Mesodermal cell (in vitro differentiated cells): ENCODE data around the gene RNASE9.

ENCODE experiments used
- H3K27ac ChIP-seq: 2 replicates; pipeline ENCODE4 v1.7.0; 2013; ENCODE audit warnings: mild to moderate bottlenecking, low read depth, low read length, moderate library complexity; ENCODE audit not compliant: severe bottlenecking
- H3K36me3 ChIP-seq: 2 replicates; pipeline ENCODE4 v1.7.1; 2013; ENCODE audit warnings: mild to moderate bottlenecking, low read length, moderate library complexity; ENCODE audit not compliant: control insufficient read depth, insufficient read depth
- H3K4me1 ChIP-seq: one replicate; pipeline ENCODE4 v1.7.1; 2013; ENCODE audit warnings: mild to moderate bottlenecking, low read length; ENCODE audit not compliant: insufficient read depth, control insufficient read depth, poor library complexity, severe bottlenecking
- H3K4me3 ChIP-seq: 2 replicates; pipeline ENCODE4 v1.7.0; 2013; ENCODE audit warnings: low read length, control low read depth, mild to moderate bottlenecking; ENCODE audit not compliant: insufficient read depth, poor library complexity, severe bottlenecking; ENCODE audit errors: extremely low read depth
- H3K9me3 ChIP-seq: 2 replicates; pipeline ENCODE4 v1.7.1; 2013; ENCODE audit warnings: mild to moderate bottlenecking, low read length, moderate library complexity; ENCODE audit not compliant: control insufficient read depth
- WGBS, 2 experiments: methylation state at CpG; one replicate each; pipeline ENCODE4 v1.1.5; 2013; ENCODE audit warnings: missing lambda C conversion rate in 2 of 2; ENCODE audit not compliant: insufficient coverage in 2 of 2; 5-methylcytosine and 5-hydroxymethylcytosine counted together

The RNASE9 gene

DNA sequence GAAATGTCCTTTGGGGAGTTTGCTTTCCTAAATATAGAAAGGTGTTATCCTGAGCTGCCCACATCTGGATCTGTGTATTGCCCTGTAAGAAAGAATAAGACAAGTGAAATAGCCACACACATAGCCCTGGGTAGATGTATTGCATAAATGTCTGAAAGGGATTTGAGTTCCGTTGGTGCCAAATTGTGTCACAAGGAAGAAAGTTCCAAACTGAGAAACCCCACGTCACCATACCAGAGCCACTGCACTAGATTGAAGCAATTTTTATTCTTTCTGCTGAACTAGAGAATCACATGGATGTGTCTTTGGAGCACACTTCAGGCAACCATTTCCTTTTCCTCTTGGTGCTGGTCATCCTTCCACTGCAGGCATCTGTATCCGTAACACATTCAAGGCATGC, 5.0 kb downstream of the RNASE9 start:
- H3K36me3 ChIP-seq, result no peaks in the 10 kb centered on the region
- H3K4me1 ChIP-seq, result no peaks in the 10 kb centered on the region
- WGBS, 2 experiments, result 100% methylated on average over 2 of the region's 3 CpGs; no CpG with 5 or more reads in 1 of the 2 experiments
- H3K4me3 ChIP-seq, result no peak overlapping the region
- H3K27ac ChIP-seq, result no peak overlapping the region
- H3K9me3 ChIP-seq, result no peaks in the 10 kb centered on the region

- H3K36me3 ChIP-seq, result no peaks in the 10 kb centered on the region
- H3K4me3 ChIP-seq, result no peak overlapping the region
- no peaks in the 10 kb centered on the region for H3K9me3 ChIP-seq
- no peak overlapping the region for H3K27ac ChIP-seq
- H3K4me1 ChIP-seq, result no peaks in the 10 kb centered on the region
These were observed 7.8 kb downstream of the RNASE9 start for GRCh38 chr14:20553024-20553423.

DNA sequence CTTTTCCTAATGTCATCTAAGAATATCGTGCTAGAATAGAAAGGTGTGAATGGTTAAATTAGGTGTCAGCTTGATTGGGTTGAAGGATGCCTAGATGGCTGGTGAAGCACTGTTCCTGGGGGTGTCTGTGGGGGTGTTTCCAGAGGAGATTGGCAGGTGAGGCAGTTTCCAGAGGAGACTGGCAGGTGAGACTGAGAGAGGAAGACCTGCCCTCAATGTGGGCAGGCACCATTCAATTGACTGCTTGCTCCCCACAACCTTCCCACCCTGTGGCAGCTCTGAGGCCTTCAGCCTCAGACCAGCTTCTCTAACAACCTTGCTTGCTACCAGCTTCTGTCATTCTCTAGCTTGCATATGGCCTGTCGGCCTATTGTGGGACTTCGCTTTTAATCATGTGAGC, 9.2 kb downstream of the RNASE9 start:
- 83 to 90% methylated on average over 2 to 3 of the region's 3 CpGs for WGBS, 2 experiments

GRCh38 chr14:20550926-20551325, 9.9 kb downstream of the RNASE9 start:
- Histone ChIP-seq H3K4me1 (no peaks in the 10 kb centered on the region), H3K4me3 (no peak overlapping the region), H3K9me3 (no peaks in the 10 kb centered on the region), H3K36me3 (no peaks in the 10 kb centered on the region), H3K27ac (no peak overlapping the region)
- 73% methylated on average over 2 of the region's 2 CpGs; no CpG with 5 or more reads in 1 of the 2 experiments for WGBS, 2 experiments

More for the DNA sequence above, 9.2 kb downstream of the RNASE9 start:
- no peaks in the 10 kb centered on the region for H3K9me3 ChIP-seq
- H3K4me3 ChIP-seq, result no peak overlapping the region
- no peaks in the 10 kb centered on the region for H3K36me3 ChIP-seq
- no peaks in the 10 kb centered on the region for H3K4me1 ChIP-seq
- no peak overlapping the region for H3K27ac ChIP-seq

- Histone ChIP-seq H3K27ac (no peak overlapping the region), H3K9me3 (no peaks in the 10 kb centered on the region), H3K36me3 (no peaks in the 10 kb centered on the region), H3K4me1 (no peaks in the 10 kb centered on the region), H3K4me3 (no peak overlapping the region)
- WGBS, 2 experiments, result 85 to 96% methylated on average over 8 to 9 of the region's 10 CpGs
These were observed 12.3 kb downstream of the RNASE9 start for GRCh38 chr14:20548414-20549158.

- 100% methylated on average over 1 of the region's 3 CpGs; no CpG with 5 or more reads in 1 of the 2 experiments for WGBS, 2 experiments
- no peaks in the 10 kb centered on the region for H3K4me1 ChIP-seq
- H3K9me3 ChIP-seq, result no peaks in the 10 kb centered on the region
- no peaks in the 10 kb centered on the region for H3K36me3 ChIP-seq
- H3K4me3 ChIP-seq, result no peak overlapping the region
- H3K27ac ChIP-seq, result no peak overlapping the region
These were observed 14.0 kb downstream of the RNASE9 start for GRCh38 chr14:20546877-20547276.

- Histone ChIP-seq H3K4me1 (no peaks in the 10 kb centered on the region), H3K27ac (no peak overlapping the region), H3K36me3 (no peaks in the 10 kb centered on the region), H3K4me3 (no peak overlapping the region), H3K9me3 (no peaks in the 10 kb centered on the region)
- WGBS, 2 experiments, result 70 to 84% methylated on average over 3 of the region's 4 CpGs
These were observed 20.9 kb downstream of the RNASE9 start for GRCh38 chr14:20539906-20540305.

- Histone ChIP-seq H3K4me1 (no peaks in the 10 kb centered on the region), H3K9me3 (no peaks in the 10 kb centered on the region), H3K36me3 (no peaks in the 10 kb centered on the region), H3K4me3 (no peak overlapping the region), H3K27ac (no peak overlapping the region)
- 37% methylated on average over 7 of the region's 8 CpGs for WGBS, 2 experiments
These were observed 29.9 kb downstream of the RNASE9 start for GRCh38 chr14:20530771-20531571.

DNA sequence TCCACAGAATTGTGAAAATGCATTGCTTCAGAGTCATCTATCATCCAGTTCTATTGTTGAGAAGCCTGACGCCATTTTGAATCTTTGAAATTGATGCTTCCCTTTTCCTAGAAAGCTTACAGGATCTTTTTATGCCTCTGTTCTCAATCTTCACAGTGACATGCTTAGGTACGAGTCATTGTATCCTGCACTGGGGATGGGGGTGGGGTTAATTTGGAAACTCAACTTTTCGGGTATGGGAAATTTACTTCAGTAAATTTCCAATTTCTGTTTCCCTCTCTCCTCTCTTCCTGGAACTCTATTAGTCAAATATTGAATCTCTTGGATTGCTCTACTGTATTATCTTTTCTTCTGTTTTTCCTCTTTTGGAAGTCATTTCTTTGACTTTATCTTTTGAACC, 31.0 kb downstream of the RNASE9 start:
- Histone ChIP-seq H3K27ac (no peak overlapping the region), H3K4me1 (no peaks in the 10 kb centered on the region), H3K36me3 (no peaks in the 10 kb centered on the region), H3K4me3 (no peak overlapping the region), H3K9me3 (no peaks in the 10 kb centered on the region)
- 100% methylated on average over 1 of the region's 3 CpGs for WGBS, 2 experiments

GRCh38 chr14:20524027-20524426, 36.8 kb downstream of the RNASE9 start:
- no peaks in the 10 kb centered on the region for H3K4me1 ChIP-seq
- H3K36me3 ChIP-seq, result no peaks in the 10 kb centered on the region
- 75 to 100% methylated on average over 1 of the region's 2 CpGs for WGBS, 2 experiments
- H3K9me3 ChIP-seq, result peaks cover 6% of the 10 kb centered on the region
- no peak overlapping the region for H3K27ac ChIP-seq
- no peak overlapping the region for H3K4me3 ChIP-seq

DNA sequence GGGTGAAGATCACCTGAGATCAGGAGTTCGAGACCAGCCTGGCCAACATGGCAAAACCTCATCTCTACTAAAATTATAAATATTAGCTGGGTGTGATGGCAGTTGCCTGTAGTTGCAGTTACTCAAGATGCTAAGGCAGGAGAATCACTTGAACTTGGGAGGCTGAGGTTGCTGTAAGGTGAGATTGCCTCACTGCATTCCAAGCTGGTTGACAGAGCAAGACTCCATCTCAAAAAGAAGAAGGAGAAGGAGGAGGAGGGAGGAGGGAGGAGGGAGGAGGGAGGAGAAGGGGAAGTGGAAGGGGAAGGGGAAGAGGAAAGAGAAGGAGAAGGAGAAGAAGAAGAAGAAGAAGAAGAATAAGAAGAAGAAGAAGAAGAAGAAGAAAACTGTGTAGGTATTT, 38.5 kb downstream of the RNASE9 start:
- Histone ChIP-seq H3K27ac (no peak overlapping the region), H3K4me3 (no peak overlapping the region), H3K36me3 (no peaks in the 10 kb centered on the region), H3K9me3 (peaks cover 6% of the 10 kb centered on the region), H3K4me1 (no peaks in the 10 kb centered on the region)
- no CpG with 5 or more reads among the region's 1 CpG for WGBS, 2 experiments
